K562 treated with DMSO at 1 percent for 24 hours (cell line): ENCODE measurements around the gene LAMA1. TPM values are rescaled to one million over a fixed set of nuclear protein-coding genes. Genes with fewer than 3 reads are reported as not detected.

Experiments used
- total RNA-seq: library from RNA; unstranded; fragments of 300-600 nt; gene quantifications from 2 replicates; pipeline ENCODE4 v1.2.3, GENCODE V29; 2022; ENCODE audit warnings: low read depth; ENCODE audit not compliant: insufficient read depth

Gene LAMA1, protein sequence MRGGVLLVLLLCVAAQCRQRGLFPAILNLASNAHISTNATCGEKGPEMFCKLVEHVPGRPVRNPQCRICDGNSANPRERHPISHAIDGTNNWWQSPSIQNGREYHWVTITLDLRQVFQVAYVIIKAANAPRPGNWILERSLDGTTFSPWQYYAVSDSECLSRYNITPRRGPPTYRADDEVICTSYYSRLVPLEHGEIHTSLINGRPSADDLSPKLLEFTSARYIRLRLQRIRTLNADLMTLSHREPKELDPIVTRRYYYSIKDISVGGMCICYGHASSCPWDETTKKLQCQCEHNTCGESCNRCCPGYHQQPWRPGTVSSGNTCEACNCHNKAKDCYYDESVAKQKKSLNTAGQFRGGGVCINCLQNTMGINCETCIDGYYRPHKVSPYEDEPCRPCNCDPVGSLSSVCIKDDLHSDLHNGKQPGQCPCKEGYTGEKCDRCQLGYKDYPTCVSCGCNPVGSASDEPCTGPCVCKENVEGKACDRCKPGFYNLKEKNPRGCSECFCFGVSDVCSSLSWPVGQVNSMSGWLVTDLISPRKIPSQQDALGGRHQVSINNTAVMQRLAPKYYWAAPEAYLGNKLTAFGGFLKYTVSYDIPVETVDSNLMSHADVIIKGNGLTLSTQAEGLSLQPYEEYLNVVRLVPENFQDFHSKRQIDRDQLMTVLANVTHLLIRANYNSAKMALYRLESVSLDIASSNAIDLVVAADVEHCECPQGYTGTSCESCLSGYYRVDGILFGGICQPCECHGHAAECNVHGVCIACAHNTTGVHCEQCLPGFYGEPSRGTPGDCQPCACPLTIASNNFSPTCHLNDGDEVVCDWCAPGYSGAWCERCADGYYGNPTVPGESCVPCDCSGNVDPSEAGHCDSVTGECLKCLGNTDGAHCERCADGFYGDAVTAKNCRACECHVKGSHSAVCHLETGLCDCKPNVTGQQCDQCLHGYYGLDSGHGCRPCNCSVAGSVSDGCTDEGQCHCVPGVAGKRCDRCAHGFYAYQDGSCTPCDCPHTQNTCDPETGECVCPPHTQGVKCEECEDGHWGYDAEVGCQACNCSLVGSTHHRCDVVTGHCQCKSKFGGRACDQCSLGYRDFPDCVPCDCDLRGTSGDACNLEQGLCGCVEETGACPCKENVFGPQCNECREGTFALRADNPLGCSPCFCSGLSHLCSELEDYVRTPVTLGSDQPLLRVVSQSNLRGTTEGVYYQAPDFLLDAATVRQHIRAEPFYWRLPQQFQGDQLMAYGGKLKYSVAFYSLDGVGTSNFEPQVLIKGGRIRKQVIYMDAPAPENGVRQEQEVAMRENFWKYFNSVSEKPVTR (N-terminal part only)
- total RNA-seq, result not detected in 2 replicates

DNA sequence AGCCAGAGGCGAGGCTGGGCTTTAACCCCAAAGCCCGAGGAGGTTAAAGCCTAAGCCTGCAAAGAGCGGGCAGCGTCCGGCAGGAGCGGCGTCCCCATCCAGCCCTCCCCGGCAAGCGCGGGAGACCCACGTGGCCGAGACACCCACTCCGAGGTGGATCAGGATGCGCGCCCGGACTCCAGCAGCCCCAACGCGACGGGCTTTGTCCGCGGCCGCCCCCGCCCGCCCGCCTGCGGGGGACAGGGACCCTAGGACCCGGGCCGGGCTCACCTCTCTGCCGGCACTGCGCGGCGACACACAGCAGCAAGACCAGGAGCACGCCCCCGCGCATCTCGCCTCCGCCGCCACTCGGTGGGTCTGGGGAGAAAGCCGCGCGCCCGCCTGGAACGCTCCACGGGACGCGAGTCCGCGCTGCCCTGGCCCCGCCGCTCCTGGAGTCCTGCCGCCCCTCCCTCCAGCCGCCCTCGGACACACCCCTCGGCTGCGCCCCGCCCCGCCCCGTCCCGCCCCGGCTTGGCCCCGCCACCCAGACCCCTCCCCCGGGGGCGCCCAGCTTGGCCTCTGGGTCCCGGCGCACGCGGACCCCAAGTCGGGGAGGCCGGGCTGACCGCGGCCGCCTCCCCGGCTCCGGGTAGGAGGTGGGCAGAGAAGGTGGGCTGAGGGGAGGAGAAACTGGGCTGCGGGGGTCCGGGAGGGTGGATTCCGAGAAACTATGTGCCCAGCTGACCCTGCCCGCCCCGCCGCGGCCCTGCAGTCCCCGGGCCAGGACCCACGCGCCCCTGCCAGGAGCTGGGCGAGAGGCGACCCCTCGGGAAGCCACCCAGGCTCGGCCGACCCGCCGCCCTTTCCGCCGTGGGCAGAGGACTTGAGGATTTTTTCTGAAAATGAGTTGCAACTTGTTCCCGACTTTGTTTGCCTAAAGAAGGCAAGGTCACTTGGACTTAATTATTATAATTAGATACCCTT, at the start of gene LAMA1:
Gene LAMA1, minus strand, starts transcription at position 408 of the 966 bp plus-strand sequence. Its CDS starts 77 bp downstream, at position 331.

Other genes starting within 250 kb of the LAMA1 start
- not detected in 2 replicates for gene LRRC30, start 113.3 kb upstream of the LAMA1 start, total RNA-seq